ENCODE data around the gene BARHL2.

Gene BARHL2

GRCh38 chr1:90716552-90717355 lies at the start of gene BARHL2:
TSS of gene BARHL2 (minus strand) at chr1:90717302. CDS start at chr1:90717195, 107 bp downstream.
- DNase-seq (ENCODE audit: low read depth, low spot score) = no peak

- no peak for DNase-seq (ENCODE audit: low read depth, low spot score)
Observed at GRCh38 chr1:90763930-90764329, 46.8 kb upstream of the BARHL2 start.

- DNase-seq (ENCODE audit: low read depth, low spot score) = no peak
Observed at GRCh38 chr1:90763506-90763905, 46.4 kb upstream of the BARHL2 start.

GRCh38 chr1:90761781-90762589 lies 44.9 kb upstream of the BARHL2 start:
- DNase-seq (ENCODE audit: low read depth, low spot score) = no peak

- no peak for DNase-seq (ENCODE audit: low read depth, low spot score)
Observed at GRCh38 chr1:90761156-90761555, 44.1 kb upstream of the BARHL2 start.

GRCh38 chr1:90753556-90753955 lies 36.5 kb upstream of the BARHL2 start:
- DNase-seq (ENCODE audit: low read depth, low spot score) = no peak

- no peak for DNase-seq (ENCODE audit: low read depth, low spot score)
Observed at GRCh38 chr1:90748668-90749067, 31.6 kb upstream of the BARHL2 start.

- no peak for DNase-seq (ENCODE audit: low read depth, low spot score)
Observed at GRCh38 chr1:90746857-90747256, 29.8 kb upstream of the BARHL2 start.

- DNase-seq (ENCODE audit: low read depth, low spot score) = no peak
Observed at GRCh38 chr1:90745972-90746371, 28.9 kb upstream of the BARHL2 start.

GRCh38 chr1:90732136-90732535 lies 15.0 kb upstream of the BARHL2 start:
- DNase-seq (ENCODE audit: low read depth, low spot score) = no peak

- DNase-seq (ENCODE audit: low read depth, low spot score) = no peak
Observed at GRCh38 chr1:90731382-90732050, 14.4 kb upstream of the BARHL2 start.

- DNase-seq (ENCODE audit: low read depth, low spot score) = no peak
Observed at GRCh38 chr1:90730243-90731022, 13.3 kb upstream of the BARHL2 start.

- DNase-seq (ENCODE audit: low read depth, low spot score) = no peak
Observed at GRCh38 chr1:90729504-90730242, 12.6 kb upstream of the BARHL2 start.

GRCh38 chr1:90728502-90729287 lies 11.6 kb upstream of the BARHL2 start:
- no peak for DNase-seq (ENCODE audit: low read depth, low spot score)

- no peak for DNase-seq (ENCODE audit: low read depth, low spot score)
Observed at GRCh38 chr1:90727917-90728501, 10.9 kb upstream of the BARHL2 start.

GRCh38 chr1:90726986-90727480 lies 9.9 kb upstream of the BARHL2 start:
- no peak for DNase-seq (ENCODE audit: low read depth, low spot score)

- DNase-seq (ENCODE audit: low read depth, low spot score) = no peak
Observed at GRCh38 chr1:90726425-90726985, 9.4 kb upstream of the BARHL2 start.

GRCh38 chr1:90725657-90726424 lies 8.7 kb upstream of the BARHL2 start:
- DNase-seq (ENCODE audit: low read depth, low spot score) = no peak
